ENCODE data around the gene SH3D21.

The SH3D21 gene

DNA sequence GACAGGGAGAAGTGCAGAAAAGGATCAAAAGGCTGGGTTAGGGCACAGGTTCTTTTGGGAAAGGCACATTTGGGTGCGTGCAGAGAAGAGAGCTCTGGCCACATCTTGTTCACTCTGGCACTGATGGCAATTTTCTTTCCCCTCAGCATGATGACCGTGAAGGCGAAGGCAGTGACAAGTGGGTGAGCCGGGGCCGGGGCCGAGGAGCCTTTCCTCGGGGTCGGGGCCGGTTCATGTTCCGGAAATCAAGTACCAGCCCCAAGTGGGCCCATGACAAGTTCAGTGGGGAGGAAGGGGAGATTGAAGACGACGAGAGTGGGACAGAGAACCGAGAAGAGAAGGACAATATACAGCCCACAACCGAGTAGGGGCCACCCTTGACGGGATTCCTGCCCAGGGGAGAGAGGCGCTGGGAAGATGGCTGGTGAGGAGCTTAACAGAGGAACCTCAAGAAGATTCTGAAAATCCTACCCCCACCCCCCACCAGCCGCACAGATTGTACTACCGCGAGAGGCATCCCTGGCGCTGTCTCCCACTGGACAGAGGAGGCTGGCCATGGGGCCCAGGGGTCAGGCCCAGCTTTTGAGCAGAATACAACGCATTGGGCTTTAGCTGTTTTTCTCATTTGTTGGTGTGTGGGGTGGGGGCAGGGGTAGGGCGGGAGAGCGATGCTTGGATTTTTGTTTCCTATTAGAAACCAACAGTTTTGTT is 2.4 kb upstream of the SH3D21 start:
- DNase-seq = no peak

GRCh38 chr1:36304521-36304920 is 1.6 kb upstream of the SH3D21 start:
- DNase-seq = no peak

DNA sequence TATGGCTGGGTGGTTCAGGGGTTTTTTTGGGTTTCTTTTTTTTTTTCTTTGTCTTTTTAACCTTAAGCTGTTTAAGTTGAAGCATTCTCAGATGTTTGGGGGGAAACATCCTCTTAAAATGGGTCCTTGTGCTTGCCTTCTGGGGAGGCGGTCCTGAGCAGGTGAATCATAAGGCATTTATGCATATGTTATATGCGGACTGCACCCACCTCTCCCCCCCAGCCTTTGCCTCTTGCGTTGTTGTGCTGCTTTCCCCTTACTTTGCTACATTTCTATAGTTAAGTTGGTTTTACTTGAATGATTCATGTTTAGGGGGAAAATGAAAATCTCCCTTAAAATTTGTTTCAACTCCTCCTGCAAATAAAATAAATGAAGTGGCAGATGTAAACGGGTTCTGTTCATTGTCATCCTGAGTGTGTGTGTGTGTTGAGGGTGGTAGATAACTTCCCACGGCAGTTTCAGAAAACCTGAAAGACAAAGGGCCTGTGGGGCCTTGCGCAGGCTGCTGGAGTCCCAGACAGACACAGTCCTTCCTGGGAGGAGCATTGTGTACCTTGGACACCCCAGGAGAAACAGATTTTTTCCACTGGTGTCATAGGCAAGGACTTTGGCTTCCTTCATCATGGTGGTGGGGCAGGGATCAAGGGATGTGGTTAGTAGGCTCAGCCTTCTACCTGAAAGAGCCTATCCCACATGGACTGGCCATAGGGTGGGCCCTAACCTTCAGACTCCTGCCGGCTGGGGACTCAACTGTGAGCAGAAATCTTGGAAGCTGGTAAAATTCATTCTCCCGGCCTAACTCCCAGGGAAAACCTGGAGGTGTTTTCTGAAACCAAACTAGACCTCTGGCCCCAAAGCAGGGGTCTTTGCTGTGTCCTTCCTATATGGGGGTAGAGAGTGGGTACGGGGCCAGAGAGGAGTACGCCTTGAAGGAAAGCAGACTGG is 926 bp upstream of the SH3D21 start:
- no peak for DNase-seq

DNA sequence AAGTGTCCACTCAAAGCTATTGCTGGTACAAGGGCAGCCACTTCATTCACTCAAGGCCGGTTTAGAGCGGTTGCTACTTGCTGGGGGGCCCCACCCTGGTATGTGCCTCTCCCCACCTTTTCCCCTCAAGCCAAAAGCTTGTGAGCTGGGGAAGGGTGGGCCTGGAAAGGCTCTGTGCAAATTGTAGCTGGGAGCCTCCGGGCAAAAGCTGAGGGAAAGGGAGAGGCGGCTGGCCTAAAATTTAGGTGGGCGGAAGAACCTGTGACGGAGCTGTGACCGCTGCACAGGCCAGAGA is 306 bp upstream of the SH3D21 start:
- DNase-seq = no peak

DNA sequence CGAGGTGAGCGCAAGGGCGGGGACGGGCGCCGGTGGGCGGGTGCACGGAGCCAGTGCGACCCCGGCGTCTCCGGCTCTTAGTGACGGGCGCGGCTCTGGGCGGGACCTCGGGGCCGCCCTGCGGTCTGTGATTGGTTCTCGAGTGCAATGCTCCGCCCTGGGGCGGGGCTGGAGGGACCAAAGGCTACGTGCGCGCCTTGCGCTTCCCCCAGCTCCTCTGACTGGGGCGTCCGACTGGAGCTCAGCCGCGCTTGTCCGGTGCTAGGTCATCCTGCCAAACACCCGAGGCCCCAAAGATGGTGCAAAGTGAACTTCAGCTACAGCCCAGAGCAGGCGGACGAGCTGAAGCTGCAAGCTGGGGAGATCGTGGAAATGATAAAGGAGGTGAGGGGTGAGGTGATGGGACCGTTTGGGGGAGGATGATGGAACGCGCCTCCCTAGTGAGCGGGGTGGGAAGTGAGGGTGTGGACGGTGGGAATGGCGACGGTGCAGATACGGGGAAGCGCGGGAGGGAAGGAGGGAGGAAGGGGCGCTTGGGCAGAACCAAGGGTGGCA is 811 bp downstream of the SH3D21 start:
- peak; percentile 2 for DNase-seq

GRCh38 chr1:36307601-36308330 is 1.6 kb downstream of the SH3D21 start:
- no peak for DNase-seq

- no peak for DNase-seq
Observed at GRCh38 chr1:36309397-36309796, 3.2 kb downstream of the SH3D21 start.

DNA sequence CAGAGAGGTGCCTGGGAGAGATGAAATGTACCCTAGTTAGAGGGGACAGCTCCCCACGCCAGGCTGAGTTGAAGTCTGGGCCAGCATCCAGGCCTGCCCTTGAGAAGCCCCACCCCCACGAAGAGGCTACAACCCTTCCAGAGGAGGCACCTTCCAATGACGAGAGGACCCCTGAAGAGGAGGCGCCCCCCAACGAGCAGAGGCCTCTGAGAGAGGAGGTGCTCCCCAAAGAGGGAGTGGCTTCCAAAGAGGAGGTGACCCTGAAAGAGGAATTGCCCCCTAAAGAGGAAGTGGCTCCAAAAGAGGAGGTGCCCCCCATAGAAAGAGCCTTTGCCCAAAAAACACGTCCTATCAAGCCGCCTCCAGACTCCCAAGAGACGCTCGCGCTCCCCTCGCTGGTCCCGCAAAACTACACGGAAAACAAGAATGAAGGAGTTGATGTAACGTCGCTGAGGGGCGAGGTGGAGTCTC is 14.2 kb downstream of the SH3D21 start:
- DNase-seq = no peak

GRCh38 chr1:36320767-36321118 is 14.6 kb downstream of the SH3D21 start:
- no peak for DNase-seq

DNA sequence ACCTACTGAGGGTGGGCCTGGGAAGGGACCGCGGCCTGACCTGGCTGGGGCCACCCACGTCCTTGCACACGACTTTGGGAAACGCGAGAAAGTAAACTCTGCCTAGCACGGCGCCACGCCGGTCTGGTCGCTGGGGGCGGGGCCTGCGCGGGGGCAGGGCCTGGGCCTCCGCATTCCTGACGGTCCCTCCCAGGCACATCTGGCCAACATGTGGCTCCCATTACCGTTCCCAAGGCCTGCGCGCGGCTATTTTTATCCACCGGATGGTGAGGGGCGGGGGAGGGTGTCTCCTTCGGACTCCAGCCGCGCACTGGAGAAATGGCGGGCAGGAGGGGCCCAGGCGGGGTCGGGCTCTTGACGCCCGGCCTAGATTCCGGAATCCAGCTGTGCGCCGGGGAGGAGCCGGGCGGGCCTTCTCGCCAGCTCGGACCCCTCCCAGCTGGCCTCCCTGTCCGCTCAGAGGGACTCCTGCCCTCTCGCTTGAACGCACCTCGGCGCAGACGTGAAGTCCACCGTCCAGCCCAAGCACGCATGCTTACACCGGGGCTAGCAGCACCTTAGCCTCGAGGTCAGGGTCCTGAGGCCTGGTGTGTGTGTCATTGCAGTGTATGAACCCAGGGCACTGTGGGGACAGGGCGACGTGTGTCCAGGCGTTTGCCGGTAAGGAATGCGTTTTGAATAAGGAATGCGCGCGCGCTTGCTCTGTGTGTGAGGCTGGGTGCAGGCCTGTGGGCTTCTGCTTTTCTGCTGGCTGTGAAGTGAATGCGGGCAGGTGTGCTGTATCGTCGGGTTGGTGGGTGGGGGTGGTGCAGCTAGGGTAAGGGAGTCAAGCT is 15.2 kb downstream of the SH3D21 start:
- DNase-seq = no peak

DNA sequence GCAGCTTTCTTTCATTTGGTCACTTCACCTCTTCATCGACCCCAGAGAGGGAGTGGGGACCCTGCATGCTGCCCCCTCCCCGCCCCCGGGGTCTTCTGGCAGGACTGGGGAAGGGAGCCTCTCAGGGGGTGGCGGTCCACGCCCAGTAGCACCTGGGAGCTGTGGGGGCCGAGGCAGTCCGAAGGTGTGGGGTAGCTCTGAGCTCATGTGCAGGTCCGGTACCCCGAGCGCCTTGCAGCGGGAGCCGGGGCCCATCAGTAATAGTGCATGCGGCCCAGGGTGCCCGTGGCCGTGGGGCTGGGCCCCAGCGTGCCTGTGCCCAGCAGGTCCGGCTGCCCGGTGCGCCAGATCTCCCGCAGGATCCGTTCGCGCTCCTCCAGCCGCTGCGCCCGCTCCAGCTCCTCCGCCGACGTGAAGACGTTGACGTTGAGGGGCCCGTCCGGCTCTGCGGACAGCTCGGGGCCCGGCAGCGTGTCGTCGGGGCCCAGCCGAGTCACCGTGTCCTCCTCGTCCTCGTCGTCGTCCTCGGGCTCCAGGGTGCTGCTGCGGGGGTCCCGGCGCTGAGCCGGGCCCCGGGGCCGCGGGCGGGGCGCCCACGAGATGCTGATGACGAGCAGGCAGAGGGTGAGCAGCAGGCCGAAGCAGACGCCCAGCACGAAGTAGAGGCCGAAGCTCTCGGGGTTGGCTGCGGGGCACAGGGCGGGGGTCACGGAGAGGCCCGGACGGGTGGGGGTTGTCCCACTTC is 16.0 kb downstream of the SH3D21 start:
- no peak for DNase-seq

DNA sequence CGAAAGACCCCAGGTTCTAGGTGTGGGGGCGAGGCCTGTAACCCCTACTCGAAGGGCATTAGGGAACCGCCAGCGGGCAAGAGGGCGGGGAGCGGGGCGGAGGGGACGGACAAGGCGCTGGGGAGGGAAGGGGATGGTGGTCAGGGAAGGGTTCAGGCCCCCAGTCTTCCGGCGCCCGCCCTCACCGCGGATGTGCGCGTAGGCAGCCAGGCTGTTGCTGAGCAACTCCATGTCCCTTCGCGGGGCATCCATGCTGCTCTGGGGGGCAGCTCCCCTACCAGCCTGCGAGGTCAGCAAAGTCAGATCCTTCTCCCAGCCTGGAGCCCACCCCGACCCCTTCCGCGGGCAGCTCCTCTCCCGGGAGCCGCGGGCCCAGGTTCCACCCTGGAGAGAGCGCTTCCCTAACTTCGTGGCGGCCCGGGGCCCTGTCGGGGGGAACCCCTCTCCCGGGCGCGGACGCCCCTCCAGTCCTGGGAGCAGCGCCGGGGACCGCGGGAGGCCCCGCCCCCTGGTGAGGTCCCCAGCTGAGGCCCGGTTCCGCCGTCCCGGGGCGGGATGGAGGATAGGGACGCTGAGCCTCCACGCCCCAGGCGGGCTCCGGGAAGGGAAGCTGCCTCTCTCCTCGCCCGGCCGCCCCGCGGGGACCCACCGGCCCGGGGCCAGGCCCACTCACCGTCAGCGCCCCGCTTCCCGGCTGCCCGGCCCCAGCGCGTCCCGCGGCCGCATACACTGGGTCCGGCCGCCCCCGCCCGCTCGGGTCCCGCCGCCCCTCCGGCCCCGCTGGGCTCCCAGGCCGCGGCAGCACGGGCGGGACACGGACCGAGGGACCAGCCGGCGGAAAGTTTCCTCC is 16.8 kb downstream of the SH3D21 start:
- DNase-seq = no peak

DNA sequence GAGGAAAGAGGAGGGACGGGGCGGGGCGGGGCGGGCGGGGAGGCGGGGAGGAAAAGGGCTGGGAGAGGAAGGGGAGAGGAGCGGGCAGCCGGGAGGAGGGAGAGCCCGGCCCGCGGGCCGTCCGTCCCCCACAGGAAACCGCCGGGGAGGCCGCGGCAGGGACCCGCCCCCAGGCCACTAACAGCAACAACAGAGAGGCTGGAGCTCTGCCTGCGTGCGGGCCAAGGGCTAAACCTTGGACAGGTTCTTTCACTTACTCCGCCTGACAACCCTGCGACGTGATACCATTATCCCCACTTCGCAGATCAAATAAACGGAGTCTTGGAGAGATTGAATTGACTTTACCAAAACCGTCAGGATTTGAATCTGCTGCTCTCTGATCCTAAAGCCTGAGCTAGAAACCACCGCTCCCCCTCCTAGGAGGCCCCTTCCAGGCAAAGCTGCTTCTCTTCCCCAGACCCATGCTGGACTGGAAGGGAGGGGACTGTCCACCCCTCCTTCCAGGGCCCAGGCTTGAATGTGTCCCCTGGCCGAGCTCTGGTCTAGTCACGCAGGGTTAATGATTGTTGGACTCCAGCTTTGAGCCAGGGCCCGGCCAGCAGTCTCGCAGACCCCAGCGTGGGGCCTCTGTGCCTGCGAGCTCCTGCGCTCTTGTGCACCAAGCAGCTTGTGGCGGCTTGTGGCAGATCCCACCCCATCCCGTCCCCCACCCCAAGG is 17.6 kb downstream of the SH3D21 start, which contains the start of gene EVA1B:
Gene EVA1B, minus strand, starts transcription at position 10 of the 717 bp plus-strand sequence. CDS start 608 bp downstream, outside the sequence.
- no peak for DNase-seq

- DNase-seq = no peak
Observed at GRCh38 chr1:36324353-36324703, 18.2 kb downstream of the SH3D21 start.

DNA sequence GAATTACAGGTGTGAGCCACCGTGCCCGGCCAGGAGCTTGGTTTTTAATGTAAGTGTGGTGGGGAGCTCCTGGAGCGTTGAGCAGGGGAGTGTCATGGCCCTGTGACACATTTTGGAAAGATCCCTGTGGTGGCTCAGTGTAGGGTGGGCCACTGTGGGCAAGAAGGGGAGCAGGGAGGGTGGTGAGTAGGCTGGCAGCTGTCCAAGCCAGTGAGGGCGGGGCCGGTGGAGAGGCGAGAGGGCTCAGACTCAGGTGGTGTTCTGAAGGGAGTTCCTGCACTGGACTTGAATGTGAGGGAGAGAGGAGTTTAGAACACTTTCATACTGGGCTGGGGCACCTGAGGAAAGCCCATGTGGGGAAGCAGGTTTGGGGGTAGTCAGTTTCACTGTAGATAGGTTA is 20.3 kb downstream of the SH3D21 start:
- no peak for DNase-seq

DNA sequence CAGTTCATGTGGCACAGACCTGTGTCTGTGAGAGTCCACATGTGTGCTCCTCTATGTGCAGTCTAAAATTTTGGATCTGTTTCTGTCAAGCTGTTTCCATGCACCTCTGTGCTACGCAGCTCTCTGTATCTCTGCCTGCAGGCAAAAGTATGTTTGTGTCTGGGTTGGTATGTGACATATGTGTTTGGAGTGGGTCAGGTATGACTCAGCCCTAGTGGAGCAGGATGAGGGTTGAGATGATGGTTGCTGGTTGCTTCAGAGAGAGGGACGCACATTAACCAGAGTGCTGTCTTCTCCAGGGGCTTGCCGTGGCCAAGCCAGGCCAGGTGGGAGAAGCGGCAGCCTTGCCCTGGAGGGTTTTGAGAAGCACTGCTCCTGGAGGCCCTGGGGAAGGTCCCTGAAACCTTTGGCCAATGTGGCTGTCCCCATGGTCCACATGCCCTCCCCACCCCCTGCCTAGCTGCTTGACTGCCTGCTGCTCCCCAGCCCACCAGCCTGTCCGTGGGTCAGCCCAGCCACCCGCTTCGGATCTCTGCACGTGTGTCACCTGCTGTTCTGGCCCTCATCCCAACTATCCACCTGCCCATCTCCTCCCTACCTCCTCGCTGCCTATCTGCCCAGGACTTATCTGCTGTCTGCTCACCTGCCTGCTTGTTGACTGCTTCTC is 21.4 kb downstream of the SH3D21 start:
- DNase-seq = no peak

DNA sequence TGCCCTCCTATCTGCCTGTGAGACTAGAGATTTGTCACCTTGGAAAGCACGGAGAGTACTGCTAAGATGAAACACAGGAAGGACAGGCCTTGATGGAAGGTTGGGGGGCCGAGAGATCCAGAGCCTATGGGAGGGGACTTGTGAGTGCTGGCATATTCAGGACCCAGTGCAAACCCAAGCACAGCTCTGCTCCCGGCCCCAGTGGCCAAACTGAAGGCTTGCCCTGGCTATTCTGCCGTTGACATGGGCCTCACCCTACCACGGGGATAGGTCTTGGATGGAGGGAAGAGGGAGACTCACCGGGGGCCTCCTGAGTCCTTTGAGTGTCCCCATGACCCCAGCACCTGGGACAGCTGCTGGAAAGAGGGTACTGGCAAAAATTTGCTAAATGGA is 21.9 kb downstream of the SH3D21 start:
- no peak for DNase-seq

GRCh38 chr1:36328713-36329112 is 22.5 kb downstream of the SH3D21 start:
- no peak for DNase-seq

DNA sequence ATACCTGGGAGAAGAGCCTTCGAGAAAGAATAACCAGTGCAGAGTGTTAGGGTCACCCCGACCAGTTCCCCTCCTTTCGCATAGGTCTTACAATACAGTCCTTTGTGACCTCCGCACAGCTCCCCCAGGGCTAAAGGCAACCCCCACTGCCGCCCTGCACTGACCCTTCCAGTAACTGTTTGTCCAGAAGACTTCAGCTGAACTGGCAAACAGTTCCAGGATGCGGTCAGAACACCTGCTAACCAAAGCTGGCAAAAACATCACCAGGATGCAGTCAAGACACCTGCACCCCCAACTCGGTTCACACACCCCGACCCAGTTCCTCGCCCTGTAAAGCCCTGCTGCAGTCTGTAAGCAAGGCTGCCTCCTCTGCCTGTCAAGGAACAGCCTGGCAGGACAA is 23.6 kb downstream of the SH3D21 start:
- no peak for DNase-seq
